Fibroblast of peridontal ligament (primary cell): ENCODE data around the gene PADI4.
A peak's percentile ranks its signal among the peaks of the same experiment; 100 is the strongest.
"Not testable (repeated sequence)": the region's sequence is repeated elsewhere in the genome, so short reads cannot be mapped to it uniquely, and the experiment has no call there.

Experiments
- DNase-seq: peaks from one replicate; pipeline ENCODE4 v3.0.0-alpha.2; 2010; ENCODE audit errors: extremely low read depth

PADI4 gene

DNA sequence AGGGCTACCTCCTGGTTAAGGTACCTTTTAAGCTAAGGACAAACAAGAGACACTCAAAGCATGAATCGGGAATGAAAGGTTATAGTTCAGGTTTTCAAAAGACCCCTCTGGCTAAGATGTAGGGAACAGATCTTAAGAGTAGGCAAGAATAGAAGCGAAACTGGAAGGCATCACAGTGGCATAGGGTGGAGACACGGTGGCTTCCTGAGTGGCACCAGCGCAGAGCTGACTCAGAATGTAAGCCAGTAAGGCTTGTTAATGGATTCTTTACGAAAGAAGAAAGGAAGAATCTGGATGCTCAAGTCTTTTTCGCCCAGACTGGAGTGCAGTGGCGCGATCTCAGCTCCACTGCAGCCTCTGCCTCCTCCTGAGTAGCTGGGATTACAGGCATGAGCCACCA lies 85.2 kb downstream of the PADI4 start:
- no peak for DNase-seq

DNA sequence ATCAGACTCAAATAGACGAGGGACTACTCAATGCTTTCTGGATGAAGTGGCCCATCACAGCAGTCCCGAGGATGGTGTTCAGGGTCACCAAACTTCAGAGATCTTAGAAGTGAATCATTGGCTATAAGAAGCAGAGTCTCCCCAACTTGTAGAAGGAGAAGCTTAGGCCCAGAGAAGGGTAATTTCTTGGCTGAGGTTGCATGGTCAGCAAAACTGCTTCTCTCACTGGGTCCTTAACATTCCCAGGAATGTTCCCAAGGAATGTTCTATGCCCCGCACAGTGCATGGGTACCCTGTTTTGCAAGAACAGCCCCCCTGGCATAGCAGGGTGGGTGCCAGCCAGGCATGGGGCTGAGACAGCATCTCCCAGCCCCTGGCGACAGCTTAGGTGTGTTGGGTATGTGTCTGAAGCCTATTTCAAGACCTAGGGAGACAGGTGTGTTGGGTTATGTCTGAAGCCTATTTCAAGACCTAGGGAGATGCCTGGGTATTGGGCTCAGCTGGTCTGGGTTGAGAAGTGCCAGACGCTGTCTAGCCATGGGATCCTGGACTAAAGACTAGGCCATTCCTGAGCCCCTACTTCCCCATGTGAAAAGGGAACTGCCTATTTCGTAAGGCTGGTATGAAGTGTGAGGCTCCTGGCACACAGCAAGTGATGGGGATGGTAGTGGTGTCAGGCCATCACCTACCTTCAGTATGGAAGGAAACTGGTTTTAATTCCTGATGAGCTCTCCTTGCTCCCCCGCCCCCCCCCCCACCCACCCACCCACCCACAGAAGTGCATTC lies 90.1 kb downstream of the PADI4 start:
- no peak for DNase-seq

GRCh38 chr1:17400725-17401341 lies 92.8 kb downstream of the PADI4 start:
- no peak for DNase-seq

- DNase-seq: no peak
Measured at GRCh38 chr1:17401841-17402240, 93.8 kb downstream of the PADI4 start.

DNA sequence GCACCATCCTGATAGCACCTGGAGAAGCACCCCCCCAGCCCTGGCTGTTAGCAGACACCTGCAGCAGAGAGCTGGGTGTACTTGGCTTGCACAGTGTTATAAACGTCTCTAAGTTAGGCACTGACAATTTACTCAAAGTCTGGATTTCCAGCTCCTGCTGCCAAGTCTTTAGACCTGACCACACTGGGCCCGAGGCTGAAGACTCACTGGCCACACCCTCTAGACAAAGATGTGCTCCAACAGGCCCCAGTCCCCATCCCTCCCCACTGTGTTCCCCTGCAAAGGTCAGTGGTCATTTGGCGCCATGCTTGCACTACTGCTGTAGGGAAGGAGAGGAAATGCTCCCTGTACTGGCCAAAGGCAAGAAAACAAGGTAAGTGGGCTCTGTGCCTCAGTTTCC lies 95.1 kb downstream of the PADI4 start:
- no peak for DNase-seq

DNA sequence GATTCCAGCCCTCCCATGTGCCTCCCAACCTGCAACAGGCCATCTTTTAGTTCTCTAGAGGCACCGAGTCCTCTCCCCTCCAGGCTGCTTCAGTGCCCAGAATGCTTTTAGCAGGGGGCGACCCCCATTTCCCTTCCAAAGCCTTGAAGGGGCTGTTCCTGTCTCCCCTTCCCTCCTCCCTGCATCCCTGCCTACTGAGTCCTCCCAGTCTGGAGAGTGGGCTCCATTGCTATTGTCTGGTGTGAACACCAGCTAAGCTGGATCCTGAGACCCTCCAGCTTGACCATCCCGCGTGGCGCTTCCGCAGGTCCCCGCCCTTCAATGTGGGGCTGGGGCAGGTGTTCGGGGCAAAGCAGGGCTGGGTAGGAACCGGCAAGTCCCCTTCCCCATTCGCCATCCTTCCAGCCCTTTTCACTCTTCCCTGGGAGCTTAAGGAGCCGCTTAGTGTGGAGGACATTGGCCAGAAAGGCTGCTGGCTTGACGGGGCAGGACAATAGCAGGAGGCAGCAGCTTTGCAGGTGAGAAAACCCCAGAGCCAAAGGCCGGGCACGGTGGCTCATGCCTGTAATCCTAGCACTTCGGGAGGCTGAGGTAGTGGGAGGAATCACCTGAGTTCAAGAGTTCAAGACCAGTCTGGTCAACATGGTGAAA lies 96.2 kb downstream of the PADI4 start:
- no peak for DNase-seq

GRCh38 chr1:17404820-17405219 lies 96.8 kb downstream of the PADI4 start:
- DNase-seq: no peak

- DNase-seq: peak; percentile 48
Measured at GRCh38 chr1:17405898-17406759, 98.1 kb downstream of the PADI4 start.

DNA sequence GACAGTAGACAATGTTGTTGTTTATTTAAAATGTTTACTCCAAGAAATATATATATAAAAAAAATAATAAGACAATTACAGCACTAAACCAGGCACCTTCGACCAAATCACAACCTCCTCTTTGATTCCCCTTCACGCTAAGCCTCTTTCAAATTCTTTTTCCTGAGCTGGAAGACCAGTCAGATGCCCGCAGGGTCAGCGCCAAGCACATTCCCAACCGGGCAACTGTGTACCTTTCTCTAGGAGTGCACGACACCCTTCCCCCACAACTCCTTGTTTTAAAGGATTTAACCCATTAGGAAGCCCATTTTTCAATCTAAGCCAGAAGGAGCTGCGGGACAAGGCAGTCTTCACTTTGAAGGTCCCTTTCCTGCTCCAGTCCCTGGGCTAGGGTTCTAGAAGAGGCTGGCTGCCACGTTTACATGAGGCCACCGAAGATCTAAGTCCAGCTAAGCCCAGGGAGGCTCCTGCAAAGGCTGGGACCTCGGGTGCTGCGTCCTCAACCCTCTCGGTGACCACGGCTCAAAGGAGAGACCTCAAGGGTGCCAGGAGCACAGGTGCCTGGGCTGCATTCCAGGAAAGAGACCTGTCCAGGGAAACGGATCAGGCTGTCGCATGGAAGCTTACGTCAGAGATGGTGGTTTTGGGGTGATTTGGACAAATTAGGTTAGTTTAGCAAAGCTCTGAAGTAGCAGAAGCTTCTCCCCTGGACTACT lies 98.9 kb downstream of the PADI4 start:
- not testable (repeated sequence) for DNase-seq

GRCh38 chr1:17407786-17408514 lies 100.0 kb downstream of the PADI4 start:
- DNase-seq: not testable (repeated sequence)

DNA sequence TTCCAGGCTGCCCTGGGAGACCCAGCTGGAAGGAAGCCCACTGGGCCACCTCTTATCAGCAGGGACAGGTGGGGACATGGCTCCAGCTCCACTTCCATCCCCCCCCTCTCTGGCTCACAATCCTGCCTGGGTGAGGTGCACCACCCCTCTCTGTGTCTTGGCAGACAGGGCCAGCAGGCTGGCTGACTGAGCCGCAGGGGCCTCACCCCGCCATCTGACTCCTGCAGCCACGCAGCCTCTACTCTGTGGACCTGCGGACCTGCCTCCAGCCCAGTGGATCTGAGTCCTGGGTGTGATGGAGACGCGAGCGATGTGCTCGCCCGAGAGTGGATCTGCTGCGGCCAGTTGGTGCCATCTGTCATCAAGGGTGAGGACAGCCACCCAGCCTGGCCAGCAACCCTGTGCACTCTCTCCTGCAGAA lies 101.4 kb downstream of the PADI4 start:
- no peak for DNase-seq

- no peak for DNase-seq
Measured at GRCh38 chr1:17412093-17412870, 104.3 kb downstream of the PADI4 start.
